Measurements from ENCODE around the gene MLLT3. TPM values are rescaled to one million over a fixed set of nuclear protein-coding genes. Genes with fewer than 3 reads are reported as not detected.

MLLT3 gene
- total and polyA plus RNA-seq, 4 donors: 3.6 to 16.5 (median 6.6) TPM

GRCh38 chr9:20551835-20552234 lies 70.5 kb downstream of the MLLT3 start:
- intact Hi-C loops (cut with DNase I): no loop called here
- H3K4me1 ChIP-seq (ENCODE audit: control insufficient read depth in 1 of 2, insufficient read depth in 2 of 2, low read length in 2 of 2): peaks cover 6% of the 10 kb centered on the region in 2 donors
- 74 to 77% methylated on average over 5 of the region's 5 CpGs for WGBS, 2 donors

GRCh38 chr9:20551236-20551635 lies 71.1 kb downstream of the MLLT3 start:
- intact Hi-C loops (cut with DNase I): no loop called here
- Histone ChIP-seq H3K36me3 (ENCODE audit: control insufficient read depth in 1 of 2, insufficient read depth in 2 of 2, low read length in 1 of 2) (no peaks in the 10 kb centered on the region), H3K9me3 (ENCODE audit: control insufficient read depth, low read length) (no peaks in the 10 kb centered on the region), H3K27ac (ENCODE audit: low read depth in 1 of 2, low read length in 2 of 2) (no peak overlapping the region), H3K27me3 (ENCODE audit: control insufficient read depth in 1 of 2, insufficient read depth in 2 of 2, low read length in 1 of 2) (no peaks in the 10 kb centered on the region), H3K4me3 (ENCODE audit: low read length in 2 of 2) (no peak overlapping the region), H3K4me1 (ENCODE audit: control insufficient read depth in 1 of 2, insufficient read depth in 2 of 2, low read length in 2 of 2) (peaks cover 6% of the 10 kb centered on the region in 2 donors)
- ATAC-seq (ENCODE audit: low FRiP score) (no peak), DNase-seq (no peak)

More at GRCh38 chr9:20551835-20552234, 70.5 kb downstream of the MLLT3 start:
- H3K27ac ChIP-seq (ENCODE audit: low read depth in 1 of 2, low read length in 2 of 2): no peak overlapping the region
- H3K36me3 ChIP-seq (ENCODE audit: control insufficient read depth in 1 of 2, insufficient read depth in 2 of 2, low read length in 1 of 2): no peaks in the 10 kb centered on the region
- no peaks in the 10 kb centered on the region for H3K27me3 ChIP-seq (ENCODE audit: control insufficient read depth in 1 of 2, insufficient read depth in 2 of 2, low read length in 1 of 2)
- no peak overlapping the region for H3K4me3 ChIP-seq (ENCODE audit: low read length in 2 of 2)
- no peaks in the 10 kb centered on the region for H3K9me3 ChIP-seq (ENCODE audit: control insufficient read depth, low read length)
- no peak for DNase-seq
- no peak for ATAC-seq (ENCODE audit: low FRiP score)

GRCh38 chr9:20550326-20550725 lies 72.0 kb downstream of the MLLT3 start:
- Histone ChIP-seq H3K27me3 (ENCODE audit: control insufficient read depth in 1 of 2, insufficient read depth in 2 of 2, low read length in 1 of 2) (no peaks in the 10 kb centered on the region), H3K9me3 (ENCODE audit: control insufficient read depth, low read length) (no peaks in the 10 kb centered on the region), H3K27ac (ENCODE audit: low read depth in 1 of 2, low read length in 2 of 2) (no peak overlapping the region), H3K4me3 (ENCODE audit: low read length in 2 of 2) (no peak overlapping the region), H3K36me3 (ENCODE audit: control insufficient read depth in 1 of 2, insufficient read depth in 2 of 2, low read length in 1 of 2) (no peaks in the 10 kb centered on the region), H3K4me1 (ENCODE audit: control insufficient read depth in 1 of 2, insufficient read depth in 2 of 2, low read length in 2 of 2) (peaks cover 6% of the 10 kb centered on the region in 2 donors)
- no peak for ATAC-seq (ENCODE audit: low FRiP score)
- 93 to 95% methylated on average over 4 of the region's 4 CpGs for WGBS, 2 donors
- no peak for DNase-seq
- intact Hi-C loops (cut with DNase I): no loop called here

- H3K27ac ChIP-seq (ENCODE audit: low read depth in 1 of 2, low read length in 2 of 2): no peak overlapping the region
- intact Hi-C loops (cut with DNase I): no loop called here
- no peaks in the 10 kb centered on the region for H3K27me3 ChIP-seq (ENCODE audit: control insufficient read depth in 1 of 2, insufficient read depth in 2 of 2, low read length in 1 of 2)
- H3K4me3 ChIP-seq (ENCODE audit: low read length in 2 of 2): no peak overlapping the region
- no peak for ATAC-seq (ENCODE audit: low FRiP score)
- 73 to 82% methylated on average over 3 of the region's 3 CpGs for WGBS, 2 donors
- no peak for DNase-seq
- peaks cover 6% of the 10 kb centered on the region in 2 donors for H3K4me1 ChIP-seq (ENCODE audit: control insufficient read depth in 1 of 2, insufficient read depth in 2 of 2, low read length in 2 of 2)
- H3K36me3 ChIP-seq (ENCODE audit: control insufficient read depth in 1 of 2, insufficient read depth in 2 of 2, low read length in 1 of 2): no peaks in the 10 kb centered on the region
- H3K9me3 ChIP-seq (ENCODE audit: control insufficient read depth, low read length): no peaks in the 10 kb centered on the region
Observed at GRCh38 chr9:20549053-20549452, 73.2 kb downstream of the MLLT3 start.

- 96 to 98% methylated on average over 3 of the region's 3 CpGs for WGBS, 2 donors
- no peak overlapping the region for H3K4me3 ChIP-seq (ENCODE audit: low read length in 2 of 2)
- intact Hi-C loops (cut with DNase I): no loop called here
- no peaks in the 10 kb centered on the region for H3K4me1 ChIP-seq (ENCODE audit: control insufficient read depth in 1 of 2, insufficient read depth in 2 of 2, low read length in 2 of 2)
- H3K9me3 ChIP-seq (ENCODE audit: control insufficient read depth, low read length): peaks cover 2% of the 10 kb centered on the region
- H3K36me3 ChIP-seq (ENCODE audit: control insufficient read depth in 1 of 2, insufficient read depth in 2 of 2, low read length in 1 of 2): no peaks in the 10 kb centered on the region
- H3K27me3 ChIP-seq (ENCODE audit: control insufficient read depth in 1 of 2, insufficient read depth in 2 of 2, low read length in 1 of 2): no peaks in the 10 kb centered on the region
- ATAC-seq (ENCODE audit: low FRiP score) (no peak), DNase-seq (no peak)
- H3K27ac ChIP-seq (ENCODE audit: low read depth in 1 of 2, low read length in 2 of 2): no peak overlapping the region
Observed at GRCh38 chr9:20545023-20545622, 77.2 kb downstream of the MLLT3 start.

GRCh38 chr9:20540169-20540863 lies 82.0 kb downstream of the MLLT3 start:
- ATAC-seq (ENCODE audit: low FRiP score) (no peak), DNase-seq (no peak)
- Histone ChIP-seq H3K27me3 (ENCODE audit: control insufficient read depth in 1 of 2, insufficient read depth in 2 of 2, low read length in 1 of 2) (no peaks in the 10 kb centered on the region), H3K36me3 (ENCODE audit: control insufficient read depth in 1 of 2, insufficient read depth in 2 of 2, low read length in 1 of 2) (peaks cover 0 to 2% of the 10 kb centered on the region in 2 donors), H3K27ac (ENCODE audit: low read depth in 1 of 2, low read length in 2 of 2) (no peak overlapping the region), H3K4me3 (ENCODE audit: low read length in 2 of 2) (no peak overlapping the region), H3K9me3 (ENCODE audit: control insufficient read depth, low read length) (peaks cover 4% of the 10 kb centered on the region), H3K4me1 (ENCODE audit: control insufficient read depth in 1 of 2, insufficient read depth in 2 of 2, low read length in 2 of 2) (no peaks in the 10 kb centered on the region)
- intact Hi-C loops (cut with DNase I): no loop called here
- WGBS, 2 donors: 90 to 92% methylated on average over 5 of the region's 5 CpGs

- H3K27ac ChIP-seq (ENCODE audit: low read depth in 1 of 2, low read length in 2 of 2): no peak overlapping the region
- H3K4me3 ChIP-seq (ENCODE audit: low read length in 2 of 2): no peak overlapping the region
- WGBS, 2 donors: 82 to 88% methylated on average over 1 of the region's 1 CpG
- no peaks in the 10 kb centered on the region for H3K27me3 ChIP-seq (ENCODE audit: control insufficient read depth in 1 of 2, insufficient read depth in 2 of 2, low read length in 1 of 2)
- H3K4me1 ChIP-seq (ENCODE audit: control insufficient read depth in 1 of 2, insufficient read depth in 2 of 2, low read length in 2 of 2): no peaks in the 10 kb centered on the region
- peaks cover 0 to 2% of the 10 kb centered on the region in 2 donors for H3K36me3 ChIP-seq (ENCODE audit: control insufficient read depth in 1 of 2, insufficient read depth in 2 of 2, low read length in 1 of 2)
- H3K9me3 ChIP-seq (ENCODE audit: control insufficient read depth, low read length): peaks cover 4% of the 10 kb centered on the region
- intact Hi-C loops (cut with DNase I): no loop called here
- DNase-seq: no peak
- ATAC-seq (ENCODE audit: low FRiP score): no peak
Observed at GRCh38 chr9:20538956-20539355, 83.3 kb downstream of the MLLT3 start.

GRCh38 chr9:20538092-20538491 lies 84.2 kb downstream of the MLLT3 start:
- DNase-seq (no peak), ATAC-seq (ENCODE audit: low FRiP score) (no peak)
- H3K27me3 ChIP-seq (ENCODE audit: control insufficient read depth in 1 of 2, insufficient read depth in 2 of 2, low read length in 1 of 2): no peaks in the 10 kb centered on the region
- peaks cover 4% of the 10 kb centered on the region for H3K9me3 ChIP-seq (ENCODE audit: control insufficient read depth, low read length)
- peaks cover 0 to 2% of the 10 kb centered on the region in 2 donors for H3K36me3 ChIP-seq (ENCODE audit: control insufficient read depth in 1 of 2, insufficient read depth in 2 of 2, low read length in 1 of 2)
- no peak overlapping the region for H3K4me3 ChIP-seq (ENCODE audit: low read length in 2 of 2)
- intact Hi-C loops (cut with DNase I): no loop called here
- H3K4me1 ChIP-seq (ENCODE audit: control insufficient read depth in 1 of 2, insufficient read depth in 2 of 2, low read length in 2 of 2): no peaks in the 10 kb centered on the region
- no peak overlapping the region for H3K27ac ChIP-seq (ENCODE audit: low read depth in 1 of 2, low read length in 2 of 2)

GRCh38 chr9:20537294-20537693 lies 85.0 kb downstream of the MLLT3 start:
- DNase-seq: no peak
- no peak overlapping the region for H3K27ac ChIP-seq (ENCODE audit: low read depth in 1 of 2, low read length in 2 of 2)
- H3K36me3 ChIP-seq (ENCODE audit: control insufficient read depth in 1 of 2, insufficient read depth in 2 of 2, low read length in 1 of 2): peaks cover 0 to 2% of the 10 kb centered on the region in 2 donors
- intact Hi-C loops (cut with DNase I): no loop called here
- no peaks in the 10 kb centered on the region for H3K27me3 ChIP-seq (ENCODE audit: control insufficient read depth in 1 of 2, insufficient read depth in 2 of 2, low read length in 1 of 2)
- H3K9me3 ChIP-seq (ENCODE audit: control insufficient read depth, low read length): peaks cover 4% of the 10 kb centered on the region
- no peak for ATAC-seq (ENCODE audit: low FRiP score)
- no peaks in the 10 kb centered on the region for H3K4me1 ChIP-seq (ENCODE audit: control insufficient read depth in 1 of 2, insufficient read depth in 2 of 2, low read length in 2 of 2)
- 19 to 26% methylated on average over 2 of the region's 2 CpGs for WGBS, 2 donors
- no peak overlapping the region for H3K4me3 ChIP-seq (ENCODE audit: low read length in 2 of 2)
